ENCODE measurements around the gene SSTR5. TPM values are rescaled to one million over a fixed set of nuclear protein-coding genes. Genes with fewer than 3 reads are reported as not detected.

The SSTR5 gene
- total RNA-seq, 1 donor from 2014 or later: not detected

DNA sequence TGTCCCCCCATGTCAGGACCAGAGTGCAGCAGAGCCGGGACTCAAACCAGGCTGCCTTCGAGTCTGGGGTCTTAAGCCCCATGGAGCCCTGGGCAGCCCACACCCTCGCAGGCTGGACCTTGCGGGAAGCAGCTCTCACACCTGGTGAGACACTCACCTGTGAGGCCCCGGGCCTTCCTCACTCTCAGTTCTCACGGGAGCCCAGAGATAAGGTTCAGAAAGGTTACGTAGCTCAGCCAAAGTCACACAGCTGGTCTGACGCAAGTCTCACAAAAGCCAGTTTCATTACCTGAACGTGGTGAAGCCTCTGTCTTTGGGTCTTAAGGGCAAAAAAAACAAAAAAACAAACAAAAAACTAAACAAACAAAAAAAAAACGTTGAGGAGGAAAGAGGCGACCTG, 32.8 kb upstream of the SSTR5 start:
- intact Hi-C loops (cut with micrococcal nuclease): no loop called here

DNA sequence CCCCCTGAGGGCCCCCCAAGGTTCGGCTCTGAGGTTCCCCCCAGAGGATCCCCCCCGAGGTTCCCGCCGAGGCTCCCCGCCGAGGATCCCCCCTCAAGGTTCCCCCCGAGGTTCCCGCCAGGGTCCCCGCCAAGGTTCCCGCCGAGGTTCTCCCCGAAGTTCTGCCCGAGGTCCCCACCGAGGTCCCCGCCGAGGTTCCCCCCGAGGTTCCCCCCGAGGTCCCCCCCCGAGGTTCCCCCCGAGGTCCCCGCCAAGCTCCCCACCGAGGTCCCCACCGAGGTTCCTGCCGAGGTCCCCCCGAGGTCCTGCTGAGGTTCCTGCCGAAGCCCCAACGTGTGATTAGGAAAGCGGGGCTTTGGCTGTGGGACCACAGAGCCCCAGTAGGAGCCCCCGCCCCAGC, 32.2 kb upstream of the SSTR5 start:
- intact Hi-C loops (cut with micrococcal nuclease): no loop called here

DNA sequence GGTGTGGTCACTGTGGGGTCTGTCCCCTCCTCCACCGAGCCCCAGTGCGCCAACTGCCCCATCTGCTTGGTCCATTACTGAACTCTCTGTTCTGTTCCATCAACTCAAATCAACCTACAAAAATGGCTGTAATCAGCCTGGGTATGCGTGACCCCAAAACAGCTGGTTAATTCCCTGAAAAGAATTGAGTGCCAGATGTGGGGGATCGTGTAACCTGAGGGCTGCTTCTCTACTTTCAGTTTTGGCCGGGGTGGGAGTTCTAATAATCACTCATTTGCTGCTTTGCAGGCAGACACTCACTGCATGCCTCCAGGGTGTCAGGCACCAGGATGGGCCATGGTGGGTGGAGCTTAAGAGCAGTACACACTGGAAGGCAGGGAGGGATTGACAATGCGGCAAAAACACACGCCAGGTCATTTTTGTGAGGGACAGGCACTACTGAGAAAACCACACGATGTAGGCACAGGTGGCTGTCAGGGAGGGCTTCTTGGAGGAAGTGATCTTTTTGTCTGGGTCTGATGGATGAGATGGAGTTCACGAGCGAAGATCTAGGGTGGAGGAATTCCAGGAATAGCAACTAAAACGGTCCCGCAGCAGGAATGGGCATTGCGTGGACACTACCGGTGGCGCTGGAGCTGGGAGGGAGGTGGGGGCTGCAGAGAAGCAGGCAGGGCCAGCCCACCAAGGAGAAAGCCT, 30.4 kb upstream of the SSTR5 start:
- intact Hi-C loops (cut with micrococcal nuclease): no loop called here

DNA sequence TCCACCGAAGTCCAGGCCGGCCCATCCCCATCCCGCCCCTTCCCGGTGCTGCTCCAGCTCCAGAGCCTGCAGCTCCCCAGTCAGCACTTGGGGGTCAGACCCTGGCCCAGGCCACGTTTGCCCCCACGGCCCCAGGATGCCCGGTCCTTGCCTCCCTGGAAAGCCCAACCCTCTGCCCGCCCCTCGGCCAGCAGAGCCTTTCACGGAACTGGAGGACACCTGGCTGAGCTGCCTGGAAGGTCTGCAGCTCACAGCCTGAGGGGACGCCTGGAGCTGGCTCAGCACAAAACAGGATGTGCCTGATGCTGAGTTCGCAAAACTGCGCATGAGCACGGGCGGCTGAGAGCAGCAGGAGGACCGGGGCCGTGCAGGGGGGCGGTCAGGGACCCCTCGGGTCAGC, 29.7 kb upstream of the SSTR5 start:
- intact Hi-C loops (cut with micrococcal nuclease): no loop called here

DNA sequence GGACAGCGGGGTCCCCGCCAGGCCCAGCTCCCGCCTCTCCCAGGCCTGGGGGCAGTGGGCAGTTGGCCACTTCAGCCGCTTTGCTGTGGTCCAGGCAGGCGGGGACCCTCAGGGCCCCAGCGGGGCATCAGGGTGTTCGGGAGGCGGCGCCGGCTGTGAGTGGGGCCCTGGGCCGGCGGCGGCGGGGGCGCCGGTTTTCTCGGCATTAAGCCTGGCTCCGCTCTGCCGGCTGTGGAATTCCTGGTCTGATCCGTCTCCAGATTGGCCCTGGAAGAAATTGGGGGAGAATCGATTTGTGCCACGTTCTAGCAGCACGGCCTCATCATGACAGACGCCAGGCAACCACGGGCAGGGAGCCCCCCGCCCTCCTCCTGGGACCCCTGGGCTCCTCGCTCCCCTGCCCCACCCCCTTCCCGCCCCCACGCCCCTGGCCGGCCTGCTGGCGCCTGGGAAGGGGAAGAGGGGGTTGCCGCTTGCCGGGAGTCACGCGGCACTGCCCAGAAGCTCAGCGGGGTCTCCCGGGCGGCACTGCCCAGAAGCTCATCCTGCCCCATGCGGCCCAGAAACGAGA, 28.6 kb upstream of the SSTR5 start:
- intact Hi-C loops (cut with micrococcal nuclease): no loop called here

DNA sequence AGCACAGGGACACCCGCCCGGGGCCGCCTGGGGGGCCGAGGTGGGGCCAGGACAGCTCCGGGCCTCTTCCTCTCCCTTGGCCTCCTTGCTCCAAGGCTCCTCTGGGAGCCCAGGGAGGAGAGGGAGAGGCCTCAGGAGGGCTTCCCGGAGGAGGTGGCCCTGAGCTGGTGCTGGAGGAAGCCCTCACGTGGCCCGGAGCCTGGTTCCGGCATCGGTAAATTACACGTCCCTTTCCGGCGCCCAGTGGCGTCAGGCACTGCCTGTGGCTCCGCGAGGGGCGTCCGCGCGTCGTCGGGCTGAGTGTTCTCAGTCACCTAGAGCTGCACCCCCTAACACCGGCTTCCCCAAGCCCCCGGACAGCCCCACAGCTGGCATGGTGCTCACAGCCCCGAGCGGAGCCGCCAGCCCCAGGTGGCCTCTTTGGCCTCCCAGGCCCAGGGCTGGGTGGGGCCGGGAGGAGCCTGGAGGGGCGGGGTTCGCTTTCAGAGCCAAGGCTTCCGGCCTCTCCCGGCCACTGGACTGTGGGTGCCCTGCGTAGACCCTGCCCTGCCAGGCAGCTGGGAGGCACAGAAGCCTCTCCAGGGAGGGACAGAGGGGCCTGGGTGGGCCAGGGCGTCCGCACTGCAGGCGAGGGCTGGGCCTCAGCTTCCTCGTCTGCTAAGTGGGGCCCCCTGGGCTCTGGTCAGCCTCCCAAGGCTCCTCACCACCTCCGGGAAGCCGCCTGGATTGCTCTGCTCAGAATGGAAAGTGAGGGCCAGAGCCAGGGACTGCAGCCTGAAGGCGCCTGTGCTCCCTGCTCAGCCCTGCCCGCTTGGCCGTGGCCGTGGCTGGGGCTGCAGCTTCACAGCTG, 27.9 kb upstream of the SSTR5 start:
- intact Hi-C loops (cut with micrococcal nuclease): no loop called here

DNA sequence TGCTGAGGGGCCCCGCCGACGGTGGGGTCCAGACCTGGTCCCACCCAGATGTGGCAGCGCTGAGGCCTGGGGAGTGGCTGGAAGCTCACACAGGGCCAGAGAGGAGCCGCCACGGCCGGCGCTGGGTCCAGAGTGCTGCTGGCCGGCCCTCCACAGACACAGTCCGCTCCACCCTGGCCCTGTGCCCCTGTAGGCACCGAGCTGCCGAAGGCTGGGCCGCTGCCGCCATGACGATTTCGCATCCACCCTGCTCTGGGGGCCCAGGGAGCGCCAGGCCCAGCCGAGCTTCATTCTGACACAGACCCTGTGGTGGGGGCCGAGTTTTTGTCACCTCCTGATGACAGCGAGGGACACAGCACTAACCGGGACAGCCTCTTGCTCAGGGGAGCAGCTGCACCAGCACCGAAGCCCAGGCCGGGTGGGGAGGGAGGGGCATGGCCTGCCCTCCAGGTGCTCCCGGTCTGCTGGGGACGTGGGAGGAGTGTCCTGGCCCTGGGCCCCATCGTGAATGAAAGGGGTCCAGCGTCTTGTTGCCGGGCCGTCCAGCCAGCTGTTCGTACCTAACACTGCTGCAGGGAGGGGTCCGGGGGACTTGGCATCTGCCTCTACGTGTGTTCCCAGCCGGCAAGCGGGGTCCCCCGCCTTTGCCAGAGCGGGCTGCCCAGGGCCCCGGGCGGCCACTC, 27.1 kb upstream of the SSTR5 start:
- intact Hi-C loops (cut with micrococcal nuclease): no loop called here

DNA sequence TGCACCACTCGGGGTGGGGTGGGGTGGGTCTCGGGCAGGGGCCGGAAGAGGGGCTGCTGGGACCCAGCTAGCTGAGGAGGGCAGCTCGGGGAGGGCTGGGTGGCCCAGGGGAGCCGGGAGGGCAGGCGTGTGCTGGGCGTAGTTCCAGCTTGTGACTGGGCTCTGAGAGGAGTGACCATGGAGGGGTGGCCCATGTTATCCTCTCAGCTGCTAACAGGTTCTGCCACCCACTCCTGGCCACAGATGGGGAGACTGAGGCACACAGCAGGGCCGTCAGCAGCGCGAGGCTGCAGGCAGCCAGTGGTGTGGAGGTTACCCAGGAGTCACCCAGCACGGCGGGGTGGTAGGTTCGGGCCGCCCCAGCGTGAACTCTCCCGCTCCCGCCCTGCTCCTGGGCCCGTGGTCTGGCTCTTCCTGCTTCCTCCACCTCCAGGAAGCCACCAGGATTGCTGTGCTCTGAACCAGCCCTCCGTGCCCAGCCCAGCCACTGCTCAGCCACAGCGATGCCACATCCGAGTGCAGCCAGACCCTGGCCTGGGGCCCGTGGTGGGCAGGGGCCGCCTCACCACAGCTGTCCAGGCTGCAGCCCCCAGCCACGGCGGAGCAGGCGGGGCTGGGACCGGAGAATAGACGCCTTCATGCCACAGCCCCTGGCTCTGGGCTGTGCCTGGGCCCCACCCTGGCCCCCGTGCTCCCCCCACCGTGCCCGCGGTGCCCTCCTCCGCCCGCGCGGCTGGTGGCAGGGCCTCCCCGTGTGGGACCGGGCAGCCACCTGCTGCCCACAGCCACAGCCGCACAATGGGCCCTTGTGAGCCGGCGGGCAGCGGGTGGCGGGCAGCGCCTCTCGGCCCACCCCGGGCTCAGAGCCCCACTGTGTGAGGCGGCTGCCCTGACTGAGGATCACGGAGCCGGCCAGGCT, 26.3 kb upstream of the SSTR5 start:
- intact Hi-C loops (cut with micrococcal nuclease): no loop called here

DNA sequence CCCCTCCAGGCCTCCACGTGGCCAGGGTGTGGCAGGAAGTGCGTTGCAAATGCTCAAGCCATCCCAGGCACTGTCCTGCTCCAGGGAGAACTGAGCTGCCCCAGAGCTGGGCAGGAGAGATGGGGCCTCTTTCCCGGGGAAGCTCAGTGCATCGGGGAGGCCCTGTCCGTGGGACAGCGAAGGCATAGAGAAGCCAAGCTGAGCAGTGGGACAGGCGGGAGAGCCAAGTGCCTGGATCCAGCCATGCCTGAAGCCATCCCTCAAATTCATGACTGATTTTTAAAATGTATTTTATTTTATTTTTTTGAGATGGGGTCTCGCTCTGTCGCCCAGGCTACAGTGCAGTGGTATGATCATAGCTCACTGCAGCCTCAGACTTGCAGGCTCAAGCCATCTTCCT, 25.4 kb upstream of the SSTR5 start:
- intact Hi-C loops (cut with micrococcal nuclease): no loop called here

DNA sequence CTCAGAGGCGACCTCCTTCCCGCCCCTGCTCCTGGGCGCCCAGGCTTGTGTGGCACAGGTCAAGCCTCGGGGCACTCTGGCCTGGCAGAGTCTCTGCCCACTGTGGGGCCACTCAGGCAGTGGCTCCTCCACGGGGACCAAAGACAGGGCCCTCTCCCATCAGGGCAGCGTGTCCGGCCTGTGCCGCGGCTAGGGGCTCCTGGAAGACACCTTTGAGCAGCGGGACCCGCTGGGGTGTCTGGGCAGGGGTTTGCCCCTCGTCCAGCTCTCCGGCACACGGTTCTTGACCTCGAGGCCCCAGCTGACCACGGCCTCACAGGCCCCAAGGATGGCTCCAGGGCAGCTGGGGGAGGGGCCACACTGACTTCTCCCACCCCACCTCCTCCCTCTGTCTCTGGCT, 24.7 kb upstream of the SSTR5 start:
- intact Hi-C loops (cut with micrococcal nuclease): no loop called here

DNA sequence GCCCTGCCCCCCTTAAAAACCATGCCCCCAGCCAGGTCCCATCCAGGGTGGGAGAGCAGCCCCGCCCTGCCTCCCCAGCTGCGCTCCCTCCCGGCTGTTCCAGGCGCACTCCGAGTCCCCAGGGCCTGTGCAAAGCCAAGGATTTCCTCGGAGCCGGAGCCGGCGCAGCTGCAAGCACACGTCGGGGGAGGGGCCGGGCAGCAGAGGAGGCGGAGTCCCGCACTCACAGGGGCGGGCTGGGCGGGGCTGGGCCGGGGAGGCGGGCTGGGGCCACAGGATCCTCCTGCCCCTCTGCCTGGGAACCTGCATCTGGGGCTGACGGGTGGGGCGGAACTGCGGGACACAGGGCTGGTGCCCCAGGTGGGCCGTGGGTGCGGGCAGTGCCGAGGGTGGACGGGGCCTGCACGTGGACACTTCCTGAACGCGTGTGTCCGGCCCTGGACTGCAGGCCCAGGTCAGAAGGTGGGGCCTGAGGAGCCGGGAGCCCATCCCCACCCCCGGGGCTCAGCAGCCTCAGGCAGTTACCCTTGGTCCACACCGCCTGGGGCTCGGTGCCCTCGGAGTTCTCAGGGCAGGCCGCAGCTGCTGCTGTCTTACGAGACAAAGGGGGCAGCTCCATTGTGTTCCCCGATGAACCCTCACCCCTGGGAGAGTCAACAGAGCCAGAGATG, 24.0 kb upstream of the SSTR5 start:
- intact Hi-C loops (cut with micrococcal nuclease): no loop called here

DNA sequence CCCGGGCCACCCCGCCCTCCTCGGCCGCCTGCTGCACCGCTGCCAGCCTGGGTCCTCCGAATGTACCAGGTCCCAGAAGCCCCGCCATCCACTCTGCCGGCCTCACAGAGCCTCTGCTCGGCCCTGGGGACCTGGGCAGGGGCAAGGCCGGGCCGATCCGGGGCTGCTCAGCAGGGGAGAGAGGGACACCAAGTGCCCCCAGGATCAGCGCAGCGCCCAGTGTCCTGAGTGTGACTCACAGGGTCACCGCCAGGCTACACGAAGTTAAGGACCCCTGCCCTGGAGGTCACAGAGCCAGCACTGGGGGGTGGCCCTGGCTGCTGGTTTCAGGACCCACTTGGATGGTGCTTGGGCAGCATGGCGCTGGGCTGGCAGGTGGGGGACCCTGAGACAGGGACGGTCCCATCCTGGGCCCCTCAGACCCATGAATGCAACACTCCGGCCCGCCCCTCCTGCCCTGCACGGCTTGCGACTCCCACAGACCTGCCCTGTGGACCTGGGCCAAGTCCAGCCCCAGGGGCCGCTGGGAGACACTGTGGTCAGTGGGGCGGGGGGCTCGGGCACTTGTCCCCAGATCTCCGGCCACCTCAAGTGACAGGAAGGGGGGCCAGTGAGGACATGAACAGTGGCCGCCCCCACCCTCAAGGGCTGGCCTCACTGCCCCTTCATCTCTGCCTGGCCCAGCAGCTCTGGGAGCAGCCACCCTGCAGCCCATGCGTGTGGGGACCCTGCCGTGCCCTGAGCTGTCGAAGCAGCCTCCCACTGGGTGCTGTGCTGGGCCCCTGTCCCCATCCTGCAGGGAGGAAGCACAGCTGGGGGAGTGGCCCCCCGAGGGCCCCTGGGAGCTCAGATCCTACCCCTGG, 23.2 kb upstream of the SSTR5 start:
- intact Hi-C loops (cut with micrococcal nuclease): no loop called here

DNA sequence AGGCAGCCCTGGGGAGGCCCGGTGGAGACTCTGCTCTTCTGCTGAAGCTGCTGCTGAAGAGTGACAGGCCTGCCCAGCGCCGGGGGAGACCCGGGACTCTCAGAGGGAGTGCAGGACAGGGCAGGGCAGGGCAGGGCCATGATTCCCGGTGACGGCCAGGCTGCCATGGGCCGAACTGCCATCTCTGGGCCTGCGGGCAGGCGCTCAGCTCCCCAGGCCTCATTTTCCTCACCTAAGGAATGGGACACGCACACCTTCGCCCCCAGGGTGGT, 22.6 kb upstream of the SSTR5 start:
- intact Hi-C loops (cut with micrococcal nuclease): no loop called here

DNA sequence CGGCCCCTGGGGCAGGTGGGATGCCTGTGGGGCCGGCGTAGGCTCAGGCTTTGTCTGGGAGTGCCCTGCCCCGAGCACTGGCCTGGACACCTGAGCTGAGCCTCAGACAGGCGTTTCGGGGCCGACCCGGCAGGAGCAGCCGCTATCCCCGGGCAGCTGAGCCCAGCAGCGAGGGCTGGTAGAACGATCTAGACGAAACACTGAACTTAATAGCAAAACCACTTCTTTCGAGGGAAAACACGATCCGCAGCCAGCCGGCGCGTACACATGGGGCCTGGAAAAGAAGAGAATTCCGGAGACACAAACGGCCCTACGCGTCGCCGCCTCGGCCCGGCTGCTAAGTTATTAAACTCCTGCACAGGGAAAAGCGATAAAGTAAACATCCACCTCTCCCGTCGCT, 22.0 kb upstream of the SSTR5 start:
- intact Hi-C loops (cut with micrococcal nuclease): no loop called here

DNA sequence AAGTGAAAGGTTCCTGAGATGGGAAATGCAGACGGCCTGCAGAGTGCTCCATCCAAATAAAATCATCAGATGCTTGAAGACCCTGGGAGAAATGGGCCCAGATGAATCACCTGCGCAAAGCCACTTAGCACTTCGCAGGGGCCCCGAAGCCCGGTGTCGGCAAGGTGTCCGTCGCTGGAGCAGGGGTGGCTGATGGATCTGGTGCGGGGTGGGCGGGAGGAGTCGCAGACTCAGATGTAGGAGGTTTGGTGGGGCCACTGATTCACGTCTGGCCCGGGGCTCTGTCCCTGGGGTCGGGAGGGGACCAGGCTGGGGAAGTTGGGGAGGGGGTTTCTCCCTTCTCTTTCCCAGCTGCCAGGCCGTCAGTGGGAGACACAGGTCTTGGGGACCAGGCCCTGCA, 21.6 kb upstream of the SSTR5 start:
- intact Hi-C loops (cut with micrococcal nuclease): no loop called here

DNA sequence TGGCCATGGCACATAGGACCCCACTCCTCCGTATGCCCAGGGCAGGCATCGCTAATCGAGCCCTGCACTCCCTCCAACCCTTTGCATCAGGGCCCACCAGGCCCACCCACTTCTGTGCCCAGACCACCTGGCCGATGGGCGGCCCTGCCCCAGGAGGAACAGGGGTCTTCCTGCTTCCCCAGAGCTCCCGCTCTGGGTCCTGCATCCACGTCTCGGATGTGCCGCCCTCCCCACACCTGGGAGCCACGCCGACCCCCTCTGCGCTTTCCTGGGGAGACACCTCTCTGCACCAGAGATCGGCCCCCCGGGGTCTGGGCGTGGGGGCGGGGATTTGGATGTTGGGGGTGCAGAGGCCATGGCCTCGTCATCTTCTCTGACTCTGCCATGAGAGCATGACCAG, 21.1 kb upstream of the SSTR5 start:
- intact Hi-C loops (cut with micrococcal nuclease): no loop called here

DNA sequence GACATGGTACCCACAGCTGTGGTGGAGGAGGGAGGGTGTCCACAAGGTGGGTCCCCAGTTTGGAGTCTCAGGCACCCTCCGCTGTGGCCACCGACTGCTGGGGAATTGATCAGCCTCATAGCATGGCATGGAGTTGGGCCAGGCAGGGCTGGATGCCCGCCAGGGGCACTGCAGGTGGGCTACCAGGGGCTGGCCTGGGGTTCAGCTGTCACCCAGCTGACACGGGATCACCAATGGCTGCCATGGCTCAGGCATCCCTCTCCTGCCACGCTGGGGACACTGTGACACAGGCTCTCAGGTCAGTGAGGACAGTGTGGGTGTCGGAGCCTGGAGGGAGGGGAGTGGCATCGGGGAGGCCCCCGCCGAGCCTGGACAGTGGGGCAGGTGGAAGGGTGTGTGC, 19.8 kb upstream of the SSTR5 start:
- intact Hi-C loops (cut with micrococcal nuclease): no loop called here

DNA sequence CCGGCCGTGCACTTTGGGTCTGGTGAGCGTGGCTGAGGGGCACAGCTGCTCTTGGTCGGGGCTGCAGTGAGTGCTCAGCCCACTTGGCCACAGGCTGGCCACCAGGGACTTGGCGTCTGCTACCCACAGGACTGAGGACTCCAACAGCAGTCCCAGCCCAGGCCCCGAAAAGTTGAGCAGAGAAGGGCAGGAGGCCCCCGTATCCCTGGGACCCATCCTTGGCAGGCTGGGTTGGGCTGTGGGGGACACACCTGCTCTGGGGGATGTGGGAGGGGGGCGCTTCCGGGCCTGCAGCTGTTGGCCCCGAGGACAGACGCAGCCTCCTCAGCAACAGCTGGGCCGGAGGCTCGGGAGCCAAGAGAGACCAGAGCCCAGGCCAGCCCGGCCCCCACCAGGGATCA, 19.4 kb upstream of the SSTR5 start:
- intact Hi-C loops (cut with micrococcal nuclease): no loop called here

DNA sequence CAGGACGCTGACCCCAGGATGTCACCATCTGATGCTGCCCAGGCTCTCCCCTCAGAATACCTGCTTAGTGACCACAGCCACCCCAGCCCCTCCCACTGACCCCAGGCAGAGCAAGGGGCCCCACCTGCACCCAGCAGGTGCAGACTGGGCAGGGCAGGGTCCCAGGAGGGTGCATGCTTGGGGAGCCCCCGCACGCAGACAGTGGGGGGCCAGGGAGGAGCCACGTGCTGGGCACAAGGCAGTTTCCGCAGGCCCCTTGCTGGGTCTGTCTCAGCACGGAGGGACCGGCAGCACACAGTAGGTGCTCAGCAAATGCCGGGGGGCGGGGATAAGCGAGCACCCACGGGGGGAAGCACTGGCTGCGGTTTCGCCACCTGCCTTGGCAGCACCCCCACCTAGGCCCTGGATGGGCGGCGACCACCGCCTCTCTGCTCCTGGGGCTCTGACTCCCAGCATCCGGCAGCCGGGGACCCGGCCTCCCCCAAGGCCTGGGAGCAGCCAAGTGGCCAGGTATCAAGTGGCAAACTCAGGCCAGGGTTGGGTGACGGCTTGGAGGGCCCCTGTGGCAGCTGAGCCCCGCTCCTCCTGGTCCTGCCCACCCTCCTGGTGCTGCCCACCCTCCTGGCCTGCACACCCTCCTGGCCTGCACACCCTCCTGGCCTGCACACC, 18.7 kb upstream of the SSTR5 start:
- intact Hi-C loops (cut with micrococcal nuclease): no loop called here
